HUES64 (cell line): Measurements from ENCODE around the gene TTC29.
"Not testable (repeated sequence)": the region's sequence is repeated elsewhere in the genome, so short reads cannot be mapped to it uniquely, and the experiment has no call there.

Experiments
- H3K27ac ChIP-seq: 2 replicates; pipeline ENCODE4 v1.7.0; 2013; ENCODE audit warnings: low read depth, low read length, inconsistent platforms
- H3K27me3 ChIP-seq: 2 replicates; pipeline ENCODE4 v1.6.1; 2013; ENCODE audit warnings: mild to moderate bottlenecking, low read length; ENCODE audit not compliant: insufficient read depth
- H3K36me3 ChIP-seq: 2 replicates; pipeline ENCODE4 v1.6.1; 2013; ENCODE audit warnings: mild to moderate bottlenecking, low read length; ENCODE audit not compliant: insufficient read depth
- H3K4me1 ChIP-seq: 2 replicates; pipeline ENCODE4 v1.6.1; 2013; ENCODE audit warnings: mild to moderate bottlenecking, low read length, moderate library complexity; ENCODE audit not compliant: insufficient read depth
- H3K4me3 ChIP-seq: 2 replicates; pipeline ENCODE4 v1.5.1; 2013; ENCODE audit warnings: mild to moderate bottlenecking, low read length, moderate library complexity
- H3K9ac ChIP-seq: 2 replicates; pipeline ENCODE4 v1.6.1; 2013; ENCODE audit warnings: mild to moderate bottlenecking, low read depth, low read length
- H3K9me3 ChIP-seq: 2 replicates; pipeline ENCODE4 v1.6.1; 2013; ENCODE audit warnings: low read depth, low read length; ENCODE audit not compliant: insufficient read depth
- WGBS: fragments of 150-250, 120-280 bp; methylation state at CpG from one replicate; pipeline ENCODE4 v1.1.7; 2013; ENCODE audit warnings: missing lambda C conversion rate; 5-methylcytosine and 5-hydroxymethylcytosine counted together

Gene TTC29

DNA sequence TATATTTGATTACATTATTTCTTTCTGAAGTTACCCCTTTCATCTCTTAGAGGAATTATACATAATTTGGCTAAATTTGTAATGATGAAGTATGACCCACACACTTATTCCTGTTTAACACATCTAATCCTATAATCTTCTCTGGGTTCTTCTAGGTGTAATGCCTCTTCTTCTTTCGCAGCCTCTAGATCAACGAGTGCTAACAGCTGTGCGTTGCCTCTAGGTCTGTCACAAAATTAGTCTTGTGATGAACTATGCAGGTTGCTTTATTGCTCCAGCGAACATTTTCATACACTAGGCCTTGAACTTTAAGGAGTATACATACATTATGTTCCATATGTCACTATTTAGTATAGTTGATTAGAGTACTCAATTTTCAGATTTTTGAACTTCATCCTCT, 89.9 kb downstream of the TTC29 start:
- Histone ChIP-seq H3K4me3 (no peak overlapping the region), H3K9ac (no peak overlapping the region), H3K27ac (no peak overlapping the region), H3K36me3 (no peaks in the 10 kb centered on the region), H3K9me3 (no peaks in the 10 kb centered on the region), H3K4me1 (no peaks in the 10 kb centered on the region), H3K27me3 (no peaks in the 10 kb centered on the region)
- 100% methylated on average over 3 of the region's 4 CpGs for WGBS

DNA sequence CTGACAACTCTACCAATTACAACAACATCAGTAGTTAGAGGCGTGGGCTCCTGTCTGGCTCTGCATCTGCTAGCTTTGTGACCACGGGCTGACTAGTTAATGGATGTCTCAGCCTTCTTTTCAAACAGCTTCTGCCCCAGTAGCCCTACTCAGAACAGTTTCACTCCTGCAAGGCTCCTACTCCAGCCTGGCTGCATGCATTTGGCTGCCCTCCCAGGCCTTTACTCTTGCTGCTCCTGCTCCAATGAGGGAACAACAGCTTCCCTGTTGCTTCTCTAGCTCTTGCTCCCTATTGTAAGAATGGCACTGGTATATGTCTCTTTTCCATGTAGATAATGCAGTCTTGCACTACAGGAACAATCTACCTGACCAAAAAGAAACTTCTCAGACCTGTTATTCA, 93.3 kb downstream of the TTC29 start:
- H3K4me3 ChIP-seq, result no peak overlapping the region
- 83% methylated on average over 2 of the region's 2 CpGs for WGBS
- no peaks in the 10 kb centered on the region for H3K36me3 ChIP-seq
- no peaks in the 10 kb centered on the region for H3K4me1 ChIP-seq
- H3K27me3 ChIP-seq, result no peaks in the 10 kb centered on the region
- no peaks in the 10 kb centered on the region for H3K9me3 ChIP-seq
- H3K9ac ChIP-seq, result no peak overlapping the region
- H3K27ac ChIP-seq, result no peak overlapping the region

DNA sequence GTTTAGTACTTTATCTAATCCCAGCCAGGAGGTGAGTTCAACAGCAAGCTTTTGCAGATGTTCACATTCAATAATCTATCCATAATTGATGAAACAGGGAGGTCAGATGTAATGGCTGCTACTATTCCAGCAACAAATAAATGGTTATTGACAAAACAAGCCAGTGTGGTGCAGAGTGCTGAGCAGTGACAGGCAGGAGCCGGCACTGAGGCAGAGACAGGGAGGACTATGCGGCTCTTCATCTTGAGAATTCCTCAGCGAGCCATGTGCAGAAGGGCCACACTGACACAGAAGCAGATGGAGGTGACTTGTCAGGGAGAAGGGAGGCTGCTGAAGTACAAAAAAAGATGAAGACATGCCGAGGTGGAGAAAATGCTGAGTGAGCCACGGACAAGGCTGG, 98.3 kb downstream of the TTC29 start:
- Histone ChIP-seq H3K4me3 (no peak overlapping the region), H3K4me1 (peaks cover 7% of the 10 kb centered on the region), H3K36me3 (no peaks in the 10 kb centered on the region), H3K27ac (no peak overlapping the region), H3K9ac (no peak overlapping the region), H3K27me3 (no peaks in the 10 kb centered on the region), H3K9me3 (no peaks in the 10 kb centered on the region)
- 91% methylated on average over 5 of the region's 5 CpGs for WGBS

DNA sequence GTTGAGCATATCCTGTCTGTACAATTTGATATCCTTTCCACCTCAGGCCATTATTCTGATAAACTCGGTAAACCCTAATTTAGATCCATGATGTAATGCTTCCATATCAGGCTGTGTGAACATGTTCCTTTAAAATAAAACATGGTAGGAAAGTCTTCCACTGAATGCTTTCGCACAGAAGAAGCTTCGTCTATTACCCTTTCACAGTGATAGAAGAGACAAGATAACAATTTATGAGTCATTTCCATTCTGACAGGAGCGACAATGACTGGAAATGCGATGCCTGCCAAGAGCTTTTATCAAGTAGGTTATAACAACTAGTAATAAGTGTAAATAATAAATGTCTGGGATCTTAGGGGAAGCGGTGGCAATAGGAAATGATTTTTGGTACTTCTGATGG, 98.8 kb downstream of the TTC29 start:
- no peaks in the 10 kb centered on the region for H3K36me3 ChIP-seq
- H3K27ac ChIP-seq, result no peak overlapping the region
- H3K9me3 ChIP-seq, result no peaks in the 10 kb centered on the region
- no peak overlapping the region for H3K9ac ChIP-seq
- H3K4me3 ChIP-seq, result no peak overlapping the region
- H3K4me1 ChIP-seq, result peaks cover 7% of the 10 kb centered on the region
- H3K27me3 ChIP-seq, result no peaks in the 10 kb centered on the region
- 88% methylated on average over 6 of the region's 6 CpGs for WGBS

DNA sequence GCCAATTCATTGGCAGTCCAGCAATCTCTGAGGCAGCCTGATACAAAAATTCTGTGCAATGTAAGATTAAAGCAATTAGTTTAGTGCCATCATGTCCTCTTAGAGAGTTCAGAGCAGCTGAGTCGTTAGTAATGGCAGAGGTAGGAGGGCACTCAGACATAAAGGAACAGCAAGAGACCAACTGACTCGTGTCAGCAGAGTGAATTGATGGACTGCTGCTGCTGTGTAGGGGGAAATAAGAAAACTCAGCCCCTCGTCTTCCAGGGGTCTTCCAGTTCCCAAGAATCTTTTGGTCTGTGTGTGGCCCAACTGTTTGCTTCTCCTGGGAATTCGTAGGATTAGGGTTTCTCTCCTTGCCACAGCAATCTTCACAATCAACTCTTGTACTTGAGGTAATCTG, 100.9 kb downstream of the TTC29 start:
- H3K4me3 ChIP-seq, result no peak overlapping the region
- no peaks in the 10 kb centered on the region for H3K27me3 ChIP-seq
- H3K36me3 ChIP-seq, result no peaks in the 10 kb centered on the region
- H3K27ac ChIP-seq, result no peak overlapping the region
- no peaks in the 10 kb centered on the region for H3K9me3 ChIP-seq
- WGBS, result 49% methylated on average over 3 of the region's 4 CpGs
- no peak overlapping the region for H3K9ac ChIP-seq
- H3K4me1 ChIP-seq, result peaks cover 7% of the 10 kb centered on the region

DNA sequence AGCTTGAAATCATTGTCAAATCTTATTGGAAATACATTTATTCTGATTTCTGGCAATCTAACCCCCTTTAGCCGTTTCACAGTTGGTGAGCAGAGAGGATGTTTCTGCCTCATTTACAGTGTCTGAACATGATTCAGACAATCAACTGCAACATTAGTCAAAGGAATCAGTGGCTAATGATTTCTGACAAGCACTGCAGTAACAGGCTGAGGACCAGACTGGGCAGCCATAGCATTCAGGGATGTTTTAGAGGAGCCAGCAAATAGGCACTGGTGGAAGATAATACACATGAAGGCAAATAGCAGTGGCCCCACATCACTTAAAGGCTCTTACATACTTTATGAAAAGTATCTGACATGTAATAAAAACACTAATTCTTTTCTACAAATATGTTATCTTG, 102.8 kb downstream of the TTC29 start:
- WGBS, result 78% methylated on average over 1 of the region's 1 CpG
- Histone ChIP-seq H3K27me3 (no peaks in the 10 kb centered on the region), H3K36me3 (no peaks in the 10 kb centered on the region), H3K4me1 (peaks cover 7% of the 10 kb centered on the region), H3K27ac (no peak overlapping the region), H3K9me3 (no peaks in the 10 kb centered on the region), H3K9ac (no peak overlapping the region), H3K4me3 (no peak overlapping the region)

DNA sequence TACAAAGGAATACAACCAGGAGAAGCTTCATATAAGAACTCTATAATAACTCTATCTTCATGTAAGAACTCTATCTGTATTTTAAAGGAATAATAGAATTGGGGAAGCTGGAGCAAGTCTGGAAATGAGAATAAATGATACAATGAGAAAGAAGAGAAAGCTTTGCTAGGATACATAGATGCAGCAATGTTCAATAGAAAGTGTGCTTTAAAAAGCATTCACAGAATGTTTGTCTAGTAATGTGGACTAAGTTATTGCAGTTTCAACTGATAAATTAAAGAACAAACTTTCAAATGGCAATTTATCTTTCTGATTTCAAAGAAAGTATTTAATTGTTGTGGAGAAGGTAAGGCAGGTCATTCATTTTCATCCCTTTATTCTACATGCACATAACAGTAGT, 104.9 kb downstream of the TTC29 start:
- no peak overlapping the region for H3K9ac ChIP-seq
- H3K4me3 ChIP-seq, result no peak overlapping the region

DNA sequence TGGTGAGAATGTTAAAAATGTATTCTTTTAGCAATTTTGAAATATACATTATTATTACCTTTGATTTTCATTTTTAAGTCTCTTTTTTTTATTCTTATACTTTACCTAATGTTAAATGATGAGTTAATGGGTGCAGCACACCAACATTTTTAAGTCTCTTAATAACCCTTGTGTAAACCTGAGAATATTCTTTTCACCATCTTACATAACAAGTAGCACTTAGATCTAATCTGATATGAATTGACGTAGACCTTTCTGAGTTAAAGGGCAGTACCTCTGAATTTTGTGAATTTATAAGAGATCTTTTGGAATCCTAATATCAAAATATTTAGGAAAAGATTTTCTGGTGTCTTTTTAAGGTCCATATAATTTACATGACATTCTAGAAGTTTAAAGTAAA, 110.6 kb downstream of the TTC29 start:
- H3K4me3 ChIP-seq, result no peak overlapping the region
- no peak overlapping the region for H3K27ac ChIP-seq
- no peaks in the 10 kb centered on the region for H3K36me3 ChIP-seq
- no peak overlapping the region for H3K9ac ChIP-seq
- no peaks in the 10 kb centered on the region for H3K4me1 ChIP-seq
- no peaks in the 10 kb centered on the region for H3K9me3 ChIP-seq
- no peaks in the 10 kb centered on the region; the same call in 1 of the 2 replicates for H3K27me3 ChIP-seq
- no CpG with 5 or more reads among the region's 1 CpG for WGBS

More for the DNA sequence above, 104.9 kb downstream of the TTC29 start:
- Histone ChIP-seq H3K27me3 (no peaks in the 10 kb centered on the region), H3K36me3 (no peaks in the 10 kb centered on the region), H3K27ac (no peak overlapping the region), H3K9me3 (no peaks in the 10 kb centered on the region), H3K4me1 (peaks cover 7% of the 10 kb centered on the region)

DNA sequence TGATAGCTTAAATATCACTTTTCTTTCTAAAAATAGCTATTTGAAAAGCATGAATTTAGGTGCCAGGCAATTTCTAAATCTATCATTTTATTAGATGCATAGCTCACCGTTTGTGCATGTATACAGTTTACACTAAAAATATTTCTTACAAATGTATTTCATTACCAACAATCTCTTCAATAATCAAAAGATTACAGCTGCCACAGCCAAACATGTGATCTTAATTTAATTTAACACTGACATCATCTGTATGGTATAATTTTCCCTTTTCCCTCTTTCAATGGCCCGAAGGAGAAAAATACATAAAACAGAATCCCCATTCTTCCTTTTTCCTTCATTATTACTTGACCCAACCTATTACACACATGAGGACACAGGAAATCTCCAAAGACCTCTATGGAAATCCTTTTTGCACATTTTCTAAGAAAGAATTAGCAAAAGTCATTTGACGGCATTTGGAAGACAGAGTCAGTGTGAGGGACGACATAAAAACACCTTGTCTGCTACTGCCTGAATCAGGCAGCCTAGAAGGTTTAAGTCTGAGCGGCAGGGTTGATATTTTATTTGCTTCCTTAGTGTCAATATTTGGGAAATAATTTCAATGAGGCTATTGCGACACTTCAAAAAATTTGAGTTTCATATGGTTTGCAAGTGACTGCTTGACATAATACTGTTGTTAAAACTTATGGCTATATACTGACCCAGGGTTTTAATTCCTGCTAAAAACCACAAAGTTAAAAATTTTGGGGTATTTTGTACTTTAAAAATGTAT, 111.2 kb downstream of the TTC29 start:
- no peaks in the 10 kb centered on the region for H3K9me3 ChIP-seq
- H3K9ac ChIP-seq, result no peak overlapping the region
- 93% methylated on average over 6 of the region's 6 CpGs for whole genome bisulfite sequencing
- no peak overlapping the region for H3K4me3 ChIP-seq
- H3K4me1 ChIP-seq, result no peaks in the 10 kb centered on the region
- no peaks in the 10 kb centered on the region for H3K36me3 ChIP-seq
- H3K27ac ChIP-seq, result no peak overlapping the region
- H3K27me3 ChIP-seq, result no peaks in the 10 kb centered on the region; the same call in 1 of the 2 replicates

DNA sequence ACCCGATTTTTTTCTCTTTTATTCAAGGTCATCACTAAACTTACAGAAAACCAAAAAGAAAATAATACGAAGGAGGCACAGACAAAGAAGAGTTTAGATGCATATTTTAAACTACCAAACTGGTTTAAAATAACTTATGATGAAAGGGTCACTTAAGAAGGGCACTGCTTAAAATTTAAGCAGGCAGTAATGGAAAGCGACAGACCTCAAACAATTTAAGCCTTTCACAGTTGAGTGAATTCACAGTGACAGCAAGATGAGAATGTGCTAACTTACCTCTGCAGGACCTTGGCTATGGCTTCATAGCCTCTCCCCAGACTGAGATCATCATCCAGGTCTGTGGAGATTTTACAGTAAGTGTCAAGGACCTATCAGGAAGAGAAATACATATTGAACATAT, 112.1 kb downstream of the TTC29 start:
- Histone ChIP-seq H3K4me1 (no peaks in the 10 kb centered on the region), H3K4me3 (no peak overlapping the region), H3K36me3 (no peaks in the 10 kb centered on the region), H3K27me3 (no peaks in the 10 kb centered on the region; the same call in 1 of the 2 replicates), H3K9ac (no peak overlapping the region), H3K27ac (no peak overlapping the region), H3K9me3 (no peaks in the 10 kb centered on the region)
- 90% methylated on average over 2 of the region's 3 CpGs for WGBS

DNA sequence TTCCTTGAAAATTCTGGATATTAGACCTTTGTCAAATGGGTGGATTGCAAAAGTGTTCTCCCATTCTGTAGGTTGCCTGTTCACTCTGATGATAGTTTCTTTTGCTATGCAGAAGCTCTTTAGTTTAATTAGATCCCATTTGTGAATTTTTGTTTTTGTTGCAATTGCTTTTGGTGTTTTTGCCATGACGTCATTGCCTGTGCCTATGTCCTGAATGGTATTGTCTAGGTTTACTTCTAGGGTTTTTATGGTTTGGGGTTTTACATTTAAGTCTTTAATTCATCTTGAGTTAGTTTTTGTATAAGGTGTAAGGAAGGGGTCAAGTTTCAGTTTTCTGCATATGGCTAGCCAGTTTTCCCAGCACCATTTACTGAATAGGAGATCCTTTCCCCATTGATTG, 122.7 kb downstream of the TTC29 start:
- not testable (repeated sequence) for H3K27me3 ChIP-seq
- WGBS, result 100% methylated on average over 1 of the region's 1 CpG

DNA sequence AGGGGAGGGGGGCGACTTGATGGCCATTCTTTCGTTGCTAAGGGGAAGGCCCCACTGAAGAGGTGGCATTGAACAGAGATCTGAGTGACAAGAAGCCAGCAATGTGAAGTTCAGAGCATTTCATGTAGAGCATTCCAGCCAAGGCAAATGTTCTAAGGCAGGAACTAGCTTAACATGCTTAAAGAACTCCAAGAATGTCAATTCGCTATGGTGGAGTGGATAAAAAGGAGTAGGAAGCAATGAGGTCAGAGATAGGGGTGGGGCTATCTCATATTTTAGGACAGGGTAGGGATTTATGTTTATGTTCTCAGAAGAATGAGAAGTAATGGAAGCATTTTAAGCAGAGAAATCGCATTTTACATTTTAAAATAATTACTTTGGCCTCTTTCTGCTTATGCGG, 130.9 kb downstream of the TTC29 start:
- H3K9ac ChIP-seq, result no peak overlapping the region
- no peaks in the 10 kb centered on the region for H3K36me3 ChIP-seq
- WGBS, result 89% methylated on average over 5 of the region's 5 CpGs
- no peak overlapping the region for H3K27ac ChIP-seq
- H3K9me3 ChIP-seq, result no peaks in the 10 kb centered on the region
- no peaks in the 10 kb centered on the region for H3K27me3 ChIP-seq
- no peaks in the 10 kb centered on the region for H3K4me1 ChIP-seq
- no peak overlapping the region for H3K4me3 ChIP-seq

More for the DNA sequence above, 122.7 kb downstream of the TTC29 start:
- not testable (repeated sequence) for H3K9ac ChIP-seq, H3K27ac ChIP-seq, H3K4me1 ChIP-seq, H3K36me3 ChIP-seq, H3K4me3 ChIP-seq, H3K9me3 ChIP-seq
